ENCODE results near the gene ASPG. TPM values are rescaled to one million over a fixed set of nuclear protein-coding genes. Genes with fewer than 3 reads are reported as not detected.

ASPG gene
- total and polyA plus RNA-seq, 4 experiments from 2014 or later = not detected

DNA sequence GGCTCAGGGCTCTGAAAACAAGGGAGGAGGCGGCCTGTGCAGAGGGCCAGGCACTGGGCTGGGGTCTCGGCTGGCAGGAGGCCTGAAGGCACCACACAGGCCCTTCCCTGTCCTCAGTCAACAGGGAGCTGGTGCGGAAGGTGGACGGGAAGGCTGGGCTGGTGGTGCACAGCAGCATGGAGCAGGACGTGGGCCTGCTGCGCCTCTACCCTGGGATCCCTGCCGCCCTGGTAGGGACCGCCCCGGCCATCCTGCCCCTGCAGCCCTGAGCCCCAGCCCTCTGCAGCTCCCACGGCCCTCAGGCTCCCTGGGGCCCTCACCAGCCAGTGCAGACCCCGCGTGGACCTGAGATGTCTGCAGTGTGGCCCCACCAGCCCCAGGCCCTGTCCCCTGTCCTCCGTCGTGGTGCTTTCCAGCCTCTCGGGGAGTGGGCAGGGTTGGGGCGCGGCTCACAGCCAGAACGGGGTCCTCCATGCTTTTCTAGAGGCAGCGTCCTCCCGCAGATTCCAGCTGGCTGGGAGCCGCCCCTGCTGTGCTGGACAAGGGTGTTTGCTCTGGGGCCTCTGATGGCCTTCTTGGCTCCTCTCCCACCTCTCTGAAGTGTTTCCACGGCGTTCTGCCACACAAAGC is 18.1 kb downstream of the ASPG start:
- Mint-ChIP-seq H3K27ac (no peak overlapping the region), H3K27me3 (no peaks in the 10 kb centered on the region), H3K36me3 (no peaks in the 10 kb centered on the region), H3K4me1 (no peaks in the 10 kb centered on the region), H3K9me3 (no peaks in the 10 kb centered on the region), H3K4me3 (no peak overlapping the region)
- Histone ChIP-seq H3K4me1 (ENCODE audit: insufficient read depth, low read length) (no peaks in the 10 kb centered on the region), H3K4me3 (ENCODE audit: low read length in 2 of 2) (no peak overlapping the region), H3K27ac (ENCODE audit: low read depth, low read length) (no peak overlapping the region), H3K9me3 (ENCODE audit: control insufficient read depth in 1 of 2, low read length in 2 of 2) (no peaks in the 10 kb centered on the region), H3K27me3 (ENCODE audit: insufficient read depth, low read length) (no peaks in the 10 kb centered on the region), H3K36me3 (ENCODE audit: insufficient read depth, low read length) (no peaks in the 10 kb centered on the region)
- POLR2A ChIA-PET (ENCODE audit: partially characterized antibody) = no interaction called here
- CTCF ChIA-PET (ENCODE audit: partially characterized antibody) = no interaction called here
- intact Hi-C loops (cut with micrococcal nuclease) = no loop called here
- no peak for DNase-seq

GRCh38 chr14:104104076-104104901 is 18.8 kb downstream of the ASPG start:
- no peaks in the 10 kb centered on the region for H3K36me3 Mint-ChIP-seq
- no peaks in the 10 kb centered on the region for H3K4me1 ChIP-seq (ENCODE audit: insufficient read depth, low read length)
- no peaks in the 10 kb centered on the region for H3K27me3 ChIP-seq (ENCODE audit: insufficient read depth, low read length)
- no peak overlapping the region for H3K4me3 ChIP-seq (ENCODE audit: low read length in 2 of 2)
- no peak overlapping the region for H3K27ac ChIP-seq (ENCODE audit: low read depth, low read length)
- H3K36me3 ChIP-seq (ENCODE audit: insufficient read depth, low read length) = no peaks in the 10 kb centered on the region
- no peaks in the 10 kb centered on the region for H3K9me3 Mint-ChIP-seq
- no peak overlapping the region for H3K27ac Mint-ChIP-seq
- no peaks in the 10 kb centered on the region for H3K9me3 ChIP-seq (ENCODE audit: control insufficient read depth in 1 of 2, low read length in 2 of 2)
- no peak for DNase-seq
- H3K4me3 Mint-ChIP-seq = no peak overlapping the region
- no peaks in the 10 kb centered on the region for H3K27me3 Mint-ChIP-seq
- ChIA-PET POLR2A (ENCODE audit: partially characterized antibody) (no interaction called here), CTCF (ENCODE audit: partially characterized antibody) (no interaction called here)
- intact Hi-C loops (cut with micrococcal nuclease) = no loop called here
- no peaks in the 10 kb centered on the region for H3K4me1 Mint-ChIP-seq

DNA sequence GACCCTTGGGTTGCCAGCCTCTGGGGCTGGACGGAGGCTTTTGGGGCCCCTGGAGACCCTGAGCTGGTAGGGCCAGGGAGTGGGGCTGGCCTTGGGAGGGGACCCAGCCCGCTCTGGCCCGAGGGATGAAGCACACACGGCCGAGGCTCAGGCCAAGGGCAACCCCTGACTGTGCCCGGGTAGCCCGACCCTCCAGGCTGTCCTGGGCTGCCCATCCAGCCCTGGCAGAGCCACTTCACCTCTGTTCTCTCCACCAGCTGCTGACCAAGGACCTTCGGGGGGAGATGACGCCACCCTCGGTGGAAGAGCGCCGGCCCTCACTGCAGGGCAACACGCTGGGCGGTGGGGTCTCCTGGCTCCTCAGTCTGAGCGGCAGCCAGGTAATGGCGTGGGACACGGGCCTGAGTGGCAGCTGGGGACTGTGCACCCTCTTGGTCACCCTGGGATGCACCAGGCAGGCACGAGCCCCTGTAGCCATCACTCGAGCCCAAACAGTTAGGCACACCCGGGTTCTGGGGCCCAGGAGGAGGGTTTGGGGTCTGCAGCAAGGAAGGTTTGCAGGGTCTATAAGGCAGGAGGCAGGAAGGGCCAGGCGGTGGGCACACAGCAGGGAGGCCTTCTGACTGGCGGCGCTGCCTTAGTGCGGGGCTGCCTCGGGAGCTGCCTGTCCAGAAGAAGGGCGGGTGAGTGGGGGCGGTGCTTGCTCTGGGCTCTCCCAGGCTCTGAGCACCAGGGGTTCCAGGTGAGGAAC is 19.7 kb downstream of the ASPG start:
- H3K27ac Mint-ChIP-seq = no peak overlapping the region
- Histone ChIP-seq H3K27me3 (ENCODE audit: insufficient read depth, low read length) (no peaks in the 10 kb centered on the region), H3K27ac (ENCODE audit: low read depth, low read length) (no peak overlapping the region), H3K36me3 (ENCODE audit: insufficient read depth, low read length) (no peaks in the 10 kb centered on the region), H3K4me3 (ENCODE audit: low read length in 2 of 2) (no peak overlapping the region), H3K4me1 (ENCODE audit: insufficient read depth, low read length) (no peaks in the 10 kb centered on the region), H3K9me3 (ENCODE audit: control insufficient read depth in 1 of 2, low read length in 2 of 2) (no peaks in the 10 kb centered on the region)
- no peaks in the 10 kb centered on the region for H3K27me3 Mint-ChIP-seq
- ChIA-PET CTCF (ENCODE audit: partially characterized antibody) (no interaction called here), POLR2A (ENCODE audit: partially characterized antibody) (no interaction called here)
- H3K4me1 Mint-ChIP-seq = no peaks in the 10 kb centered on the region
- DNase-seq = no peak
- intact Hi-C loops (cut with micrococcal nuclease) = no loop called here
- H3K36me3 Mint-ChIP-seq = no peaks in the 10 kb centered on the region
- H3K4me3 Mint-ChIP-seq = no peak overlapping the region
- H3K9me3 Mint-ChIP-seq = no peaks in the 10 kb centered on the region

GRCh38 chr14:104105822-104106470 is 20.4 kb downstream of the ASPG start:
- no peak overlapping the region for H3K4me3 ChIP-seq (ENCODE audit: low read length in 2 of 2)
- ChIA-PET CTCF (ENCODE audit: partially characterized antibody) (no interaction called here), POLR2A (ENCODE audit: partially characterized antibody) (no interaction called here)
- no peaks in the 10 kb centered on the region for H3K27me3 ChIP-seq (ENCODE audit: insufficient read depth, low read length)
- no peaks in the 10 kb centered on the region for H3K9me3 ChIP-seq (ENCODE audit: control insufficient read depth in 1 of 2, low read length in 2 of 2)
- no peaks in the 10 kb centered on the region for H3K27me3 Mint-ChIP-seq
- H3K9me3 Mint-ChIP-seq = no peaks in the 10 kb centered on the region
- no peaks in the 10 kb centered on the region for H3K4me1 ChIP-seq (ENCODE audit: insufficient read depth, low read length)
- no peaks in the 10 kb centered on the region for H3K36me3 ChIP-seq (ENCODE audit: insufficient read depth, low read length)
- intact Hi-C loops (cut with micrococcal nuclease) = no loop called here
- no peaks in the 10 kb centered on the region for H3K4me1 Mint-ChIP-seq
- H3K4me3 Mint-ChIP-seq = no peak overlapping the region
- H3K27ac ChIP-seq (ENCODE audit: low read depth, low read length) = no peak overlapping the region
- DNase-seq = peak in 1 of 5 donors; percentile 39
- no peaks in the 10 kb centered on the region for H3K36me3 Mint-ChIP-seq
- H3K27ac Mint-ChIP-seq = no peak overlapping the region

- no peaks in the 10 kb centered on the region for H3K27me3 ChIP-seq (ENCODE audit: insufficient read depth, low read length)
- Mint-ChIP-seq H3K27ac (no peak overlapping the region), H3K27me3 (no peaks in the 10 kb centered on the region), H3K4me3 (no peak overlapping the region), H3K36me3 (no peaks in the 10 kb centered on the region), H3K9me3 (no peaks in the 10 kb centered on the region), H3K4me1 (no peaks in the 10 kb centered on the region)
- H3K27ac ChIP-seq (ENCODE audit: low read depth, low read length) = no peak overlapping the region
- H3K4me3 ChIP-seq (ENCODE audit: low read length in 2 of 2) = no peak overlapping the region
- no peaks in the 10 kb centered on the region for H3K9me3 ChIP-seq (ENCODE audit: control insufficient read depth in 1 of 2, low read length in 2 of 2)
- H3K36me3 ChIP-seq (ENCODE audit: insufficient read depth, low read length) = no peaks in the 10 kb centered on the region
- no peaks in the 10 kb centered on the region for H3K4me1 ChIP-seq (ENCODE audit: insufficient read depth, low read length)
- no peak for DNase-seq
- ChIA-PET POLR2A (ENCODE audit: partially characterized antibody) (no interaction called here), CTCF (ENCODE audit: partially characterized antibody) (no interaction called here)
- intact Hi-C loops (cut with micrococcal nuclease) = no loop called here
These were observed 21.0 kb downstream of the ASPG start for GRCh38 chr14:104106471-104106991.

GRCh38 chr14:104107101-104107581 is 21.6 kb downstream of the ASPG start:
- DNase-seq = no peak
- ChIA-PET CTCF (ENCODE audit: partially characterized antibody) (no interaction called here), POLR2A (ENCODE audit: partially characterized antibody) (no interaction called here)
- H3K4me3 ChIP-seq (ENCODE audit: low read length in 2 of 2) = no peak overlapping the region
- H3K27ac Mint-ChIP-seq = no peak overlapping the region
- intact Hi-C loops (cut with micrococcal nuclease) = no loop called here
- no peaks in the 10 kb centered on the region for H3K4me1 ChIP-seq (ENCODE audit: insufficient read depth, low read length)
- H3K9me3 ChIP-seq (ENCODE audit: control insufficient read depth in 1 of 2, low read length in 2 of 2) = no peaks in the 10 kb centered on the region
- H3K36me3 ChIP-seq (ENCODE audit: insufficient read depth, low read length) = no peaks in the 10 kb centered on the region
- H3K4me3 Mint-ChIP-seq = no peak overlapping the region
- no peaks in the 10 kb centered on the region for H3K9me3 Mint-ChIP-seq
- no peak overlapping the region for H3K27ac ChIP-seq (ENCODE audit: low read depth, low read length)
- no peaks in the 10 kb centered on the region for H3K27me3 ChIP-seq (ENCODE audit: insufficient read depth, low read length)
- no peaks in the 10 kb centered on the region for H3K36me3 Mint-ChIP-seq
- no peaks in the 10 kb centered on the region for H3K4me1 Mint-ChIP-seq
- H3K27me3 Mint-ChIP-seq = no peaks in the 10 kb centered on the region
